ENCODE results near the gene MAPK13. TPM values are rescaled to one million over a fixed set of nuclear protein-coding genes. Genes with fewer than 3 reads are reported as not detected.

MAPK13 gene
- total RNA-seq, 1 experiment from 2014 or later = 2.6 TPM

DNA sequence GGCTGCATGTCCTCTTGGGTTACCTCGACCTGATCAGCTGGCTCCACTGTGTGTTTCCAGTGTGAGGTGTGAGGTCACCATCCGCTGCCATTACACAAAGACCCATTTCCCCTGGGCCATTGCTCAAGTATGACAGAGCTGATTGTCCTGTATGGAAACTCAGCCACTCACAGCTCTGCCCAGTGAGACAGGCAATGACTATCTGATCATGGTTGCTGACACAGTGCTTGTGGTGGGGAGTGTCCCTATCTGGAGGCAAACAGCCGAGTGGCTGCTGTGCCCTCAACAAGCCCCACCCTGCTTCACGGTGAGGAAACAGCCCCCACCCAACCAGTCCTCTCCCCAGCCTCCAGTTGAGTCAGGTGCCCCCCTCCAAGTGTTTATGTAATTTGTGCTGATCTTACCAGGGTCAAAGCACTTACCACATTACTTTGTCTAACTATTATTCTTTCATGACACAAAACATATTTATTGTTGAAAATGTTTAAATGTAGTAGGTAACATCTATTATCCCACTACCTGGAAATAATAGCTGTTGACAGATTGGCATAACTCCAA, 11.7 kb upstream of the MAPK13 start:
- no peaks in the 10 kb centered on the region for H3K4me1 ChIP-seq (ENCODE audit: insufficient read depth, low read length, poor library complexity, severe bottlenecking)
- H3K9me3 ChIP-seq (ENCODE audit: low read depth, low read length, poor library complexity, severe bottlenecking) = no peaks in the 10 kb centered on the region
- no peak overlapping the region for H3K4me3 ChIP-seq (ENCODE audit: low read depth, low read length, poor library complexity, severe bottlenecking)
- POLR2A ChIA-PET (ENCODE audit: low non-redundant PET) = no interaction called here
- intact Hi-C loops (cut with micrococcal nuclease; ENCODE audit: unreplicated experiment) = no loop called here
- CTCF ChIA-PET = interaction anchor here (0.6 kb wide), 1 partner anchor 540 kb away, joined by 3 read pairs; no protein-coding TSS in a partner anchor
- no peak overlapping the region for H3K27ac ChIP-seq (ENCODE audit: low read depth, low read length, poor library complexity, severe bottlenecking)
- BruUV-seq (replicated peaks) = no TSS peak
- no peaks in the 10 kb centered on the region for H3K27me3 ChIP-seq (replicated peaks; ENCODE audit: insufficient read depth, low read depth, low read length, poor library complexity)
- H3K36me3 ChIP-seq (ENCODE audit: insufficient read depth, low read length, poor library complexity, severe bottlenecking) = no peaks in the 10 kb centered on the region
- TF ChIP-seq EZH2 (IDR thresholded peaks at IDR 0.05; ENCODE audit: borderline replicate concordance, low read depth, low read length, poor library complexity, severe bottlenecking) = no peak
- TF ChIP-seq, protein P1, sequence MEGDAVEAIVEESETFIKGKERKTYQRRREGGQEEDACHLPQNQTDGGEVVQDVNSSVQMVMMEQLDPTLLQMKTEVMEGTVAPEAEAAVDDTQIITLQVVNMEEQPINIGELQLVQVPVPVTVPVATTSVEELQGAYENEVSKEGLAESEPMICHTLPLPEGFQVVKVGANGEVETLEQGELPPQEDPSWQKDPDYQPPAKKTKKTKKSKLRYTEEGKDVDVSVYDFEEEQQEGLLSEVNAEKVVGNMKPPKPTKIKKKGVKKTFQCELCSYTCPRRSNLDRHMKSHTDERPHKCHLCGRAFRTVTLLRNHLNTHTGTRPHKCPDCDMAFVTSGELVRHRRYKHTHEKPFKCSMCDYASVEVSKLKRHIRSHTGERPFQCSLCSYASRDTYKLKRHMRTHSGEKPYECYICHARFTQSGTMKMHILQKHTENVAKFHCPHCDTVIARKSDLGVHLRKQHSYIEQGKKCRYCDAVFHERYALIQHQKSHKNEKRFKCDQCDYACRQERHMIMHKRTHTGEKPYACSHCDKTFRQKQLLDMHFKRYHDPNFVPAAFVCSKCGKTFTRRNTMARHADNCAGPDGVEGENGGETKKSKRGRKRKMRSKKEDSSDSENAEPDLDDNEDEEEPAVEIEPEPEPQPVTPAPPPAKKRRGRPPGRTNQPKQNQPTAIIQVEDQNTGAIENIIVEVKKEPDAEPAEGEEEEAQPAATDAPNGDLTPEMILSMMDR (conservative IDR thresholded peaks at IDR 0.05; ENCODE audit: low read depth, low read length) = no peak
- DNase-seq (ENCODE audit: low spot score) = no peak

GRCh38 chr6:36119209-36119608, 11.1 kb upstream of the MAPK13 start:
- no peak overlapping the region for H3K4me3 ChIP-seq (ENCODE audit: low read depth, low read length, poor library complexity, severe bottlenecking)
- POLR2A ChIA-PET (ENCODE audit: low non-redundant PET) = no interaction called here
- TF ChIP-seq EZH2 (IDR thresholded peaks at IDR 0.05; ENCODE audit: borderline replicate concordance, low read depth, low read length, poor library complexity, severe bottlenecking) = no peak
- TF ChIP-seq, protein P1 (conservative IDR thresholded peaks at IDR 0.05; ENCODE audit: low read depth, low read length) = no peak
- no peak for DNase-seq (ENCODE audit: low spot score)
- no peaks in the 10 kb centered on the region for H3K36me3 ChIP-seq (ENCODE audit: insufficient read depth, low read length, poor library complexity, severe bottlenecking)
- BruUV-seq (replicated peaks) = no TSS peak
- intact Hi-C loops (cut with micrococcal nuclease; ENCODE audit: unreplicated experiment) = no loop called here
- no peaks in the 10 kb centered on the region for H3K27me3 ChIP-seq (replicated peaks; ENCODE audit: insufficient read depth, low read depth, low read length, poor library complexity)
- H3K4me1 ChIP-seq (ENCODE audit: insufficient read depth, low read length, poor library complexity, severe bottlenecking) = no peaks in the 10 kb centered on the region
- CTCF ChIA-PET = interaction anchor here (0.6 kb wide), 1 partner anchor 541 kb away, joined by 3 read pairs; no protein-coding TSS in a partner anchor
- no peaks in the 10 kb centered on the region for H3K9me3 ChIP-seq (ENCODE audit: low read depth, low read length, poor library complexity, severe bottlenecking)
- H3K27ac ChIP-seq (ENCODE audit: low read depth, low read length, poor library complexity, severe bottlenecking) = no peak overlapping the region

GRCh38 chr6:36120018-36120417, 10.3 kb upstream of the MAPK13 start:
- Histone ChIP-seq H3K4me3 (ENCODE audit: low read depth, low read length, poor library complexity, severe bottlenecking) (no peak overlapping the region), H3K27ac (ENCODE audit: low read depth, low read length, poor library complexity, severe bottlenecking) (no peak overlapping the region), H3K4me1 (ENCODE audit: insufficient read depth, low read length, poor library complexity, severe bottlenecking) (no peaks in the 10 kb centered on the region), H3K36me3 (ENCODE audit: insufficient read depth, low read length, poor library complexity, severe bottlenecking) (no peaks in the 10 kb centered on the region), H3K27me3 (replicated peaks; ENCODE audit: insufficient read depth, low read depth, low read length, poor library complexity) (no peaks in the 10 kb centered on the region), H3K9me3 (ENCODE audit: low read depth, low read length, poor library complexity, severe bottlenecking) (no peaks in the 10 kb centered on the region)
- TF ChIP-seq EZH2 (IDR thresholded peaks at IDR 0.05; ENCODE audit: borderline replicate concordance, low read depth, low read length, poor library complexity, severe bottlenecking) = no peak
- TF ChIP-seq, protein P1 (conservative IDR thresholded peaks at IDR 0.05; ENCODE audit: low read depth, low read length) = no peak
- CTCF ChIA-PET = no interaction called here
- no TSS peak for BruUV-seq (replicated peaks)
- DNase-seq (ENCODE audit: low spot score) = no peak
- POLR2A ChIA-PET (ENCODE audit: low non-redundant PET) = no interaction called here
- intact Hi-C loops (cut with micrococcal nuclease; ENCODE audit: unreplicated experiment) = loop anchor here (10.0 kb wide), 1 partner anchor 75 kb away; the partner anchor contains the start of gene BRPF3
